ENCODE results near the gene PHKA2.

The PHKA2 gene

GRCh38 chrX:18897611-18898010 is 86.3 kb downstream of the PHKA2 start:
- Histone ChIP-seq H3K36me3 (replicated peaks; ENCODE audit: low read depth, low read length) (no peaks in the 10 kb centered on the region), H3K27me3 (ENCODE audit: low read depth, low read length) (no peaks in the 10 kb centered on the region), H4K20me1 (ENCODE audit: insufficient read depth, low read length) (no peaks in the 10 kb centered on the region), H3K4me2 (ENCODE audit: low read length) (no peak overlapping the region), H3K27ac (ENCODE audit: low read length) (no peak overlapping the region), H3K4me3 (ENCODE audit: low read length) (no peak overlapping the region), H3K9ac (ENCODE audit: low read length) (no peak overlapping the region), H2AFZ (ENCODE audit: low read depth, low read length) (no peak overlapping the region), H3K79me2 (ENCODE audit: low read length) (no peaks in the 10 kb centered on the region), H3K4me1 (ENCODE audit: low read length) (no peaks in the 10 kb centered on the region), H3K9me3 (ENCODE audit: insufficient read depth, low read length) (no peaks in the 10 kb centered on the region)
- TF ChIP-seq, protein P1, sequence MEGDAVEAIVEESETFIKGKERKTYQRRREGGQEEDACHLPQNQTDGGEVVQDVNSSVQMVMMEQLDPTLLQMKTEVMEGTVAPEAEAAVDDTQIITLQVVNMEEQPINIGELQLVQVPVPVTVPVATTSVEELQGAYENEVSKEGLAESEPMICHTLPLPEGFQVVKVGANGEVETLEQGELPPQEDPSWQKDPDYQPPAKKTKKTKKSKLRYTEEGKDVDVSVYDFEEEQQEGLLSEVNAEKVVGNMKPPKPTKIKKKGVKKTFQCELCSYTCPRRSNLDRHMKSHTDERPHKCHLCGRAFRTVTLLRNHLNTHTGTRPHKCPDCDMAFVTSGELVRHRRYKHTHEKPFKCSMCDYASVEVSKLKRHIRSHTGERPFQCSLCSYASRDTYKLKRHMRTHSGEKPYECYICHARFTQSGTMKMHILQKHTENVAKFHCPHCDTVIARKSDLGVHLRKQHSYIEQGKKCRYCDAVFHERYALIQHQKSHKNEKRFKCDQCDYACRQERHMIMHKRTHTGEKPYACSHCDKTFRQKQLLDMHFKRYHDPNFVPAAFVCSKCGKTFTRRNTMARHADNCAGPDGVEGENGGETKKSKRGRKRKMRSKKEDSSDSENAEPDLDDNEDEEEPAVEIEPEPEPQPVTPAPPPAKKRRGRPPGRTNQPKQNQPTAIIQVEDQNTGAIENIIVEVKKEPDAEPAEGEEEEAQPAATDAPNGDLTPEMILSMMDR (IDR thresholded peaks at IDR 0.05; ENCODE audit: low read depth, low read length): no peak
- TF ChIP-seq EZH2phosphoT487 (IDR thresholded peaks at IDR 0.05; ENCODE audit: low read depth): no peak

DNA sequence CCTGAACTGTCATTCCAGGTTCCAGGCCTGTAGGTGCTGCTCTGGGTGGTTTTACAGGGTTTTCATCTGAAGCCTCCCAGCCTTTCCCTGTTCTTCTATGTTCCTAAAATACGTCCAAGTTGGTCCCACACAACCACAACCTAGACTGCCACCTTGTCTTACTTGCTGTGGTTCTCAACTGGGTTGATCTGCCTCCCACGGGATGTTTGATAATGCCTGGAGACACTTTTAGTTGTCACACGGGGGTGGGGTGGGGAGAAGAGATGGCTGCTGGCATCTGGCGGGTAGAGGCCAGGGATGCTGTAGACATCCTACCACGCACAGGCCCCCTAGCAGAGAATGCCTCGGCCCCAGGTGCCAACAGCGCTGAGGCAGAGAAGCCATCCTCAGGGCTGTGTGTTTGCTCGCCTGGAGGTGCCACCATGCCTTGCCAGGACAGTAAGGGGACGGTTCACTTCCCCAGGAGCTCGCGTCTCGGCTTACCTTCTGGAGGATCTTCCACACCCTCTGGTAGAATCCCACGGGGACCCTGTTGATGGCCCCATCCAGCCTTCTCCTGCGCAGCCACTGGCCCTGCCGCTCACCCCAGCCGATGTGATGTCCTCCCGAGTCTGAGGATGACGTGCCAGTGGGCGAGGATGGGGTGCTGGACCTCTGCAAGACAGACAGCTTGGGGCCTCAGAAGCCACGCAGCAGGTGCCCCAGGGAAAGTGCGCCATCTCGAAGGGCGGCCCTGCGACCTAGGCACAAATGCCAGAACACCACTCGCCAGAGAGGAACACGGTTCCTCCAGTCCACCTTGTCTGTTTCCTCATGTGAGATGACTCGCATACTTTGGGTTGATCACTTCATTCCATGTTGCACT is 87.0 kb downstream of the PHKA2 start:
- H3K9me3 ChIP-seq (ENCODE audit: insufficient read depth, low read length): no peaks in the 10 kb centered on the region
- no peaks in the 10 kb centered on the region for H4K20me1 ChIP-seq (ENCODE audit: insufficient read depth, low read length)
- TF ChIP-seq, protein P1 (IDR thresholded peaks at IDR 0.05; ENCODE audit: low read depth, low read length): no peak
- no peak for TF ChIP-seq EZH2phosphoT487 (IDR thresholded peaks at IDR 0.05; ENCODE audit: low read depth)
- no peak overlapping the region for H3K27ac ChIP-seq (ENCODE audit: low read length)
- H3K4me2 ChIP-seq (ENCODE audit: low read length): no peak overlapping the region
- no peaks in the 10 kb centered on the region for H3K36me3 ChIP-seq (replicated peaks; ENCODE audit: low read depth, low read length)
- no peaks in the 10 kb centered on the region for H3K27me3 ChIP-seq (ENCODE audit: low read depth, low read length)
- H3K79me2 ChIP-seq (ENCODE audit: low read length): no peaks in the 10 kb centered on the region
- H2AFZ ChIP-seq (ENCODE audit: low read depth, low read length): no peak overlapping the region
- no peak overlapping the region for H3K4me3 ChIP-seq (ENCODE audit: low read length)
- H3K4me1 ChIP-seq (ENCODE audit: low read length): no peaks in the 10 kb centered on the region
- H3K9ac ChIP-seq (ENCODE audit: low read length): no peak overlapping the region

- no peaks in the 10 kb centered on the region for H4K20me1 ChIP-seq (ENCODE audit: insufficient read depth, low read length)
- no peaks in the 10 kb centered on the region for H3K4me1 ChIP-seq (ENCODE audit: low read length)
- no peak overlapping the region for H3K27ac ChIP-seq (ENCODE audit: low read length)
- no peak overlapping the region for H3K9ac ChIP-seq (ENCODE audit: low read length)
- H3K4me3 ChIP-seq (ENCODE audit: low read length): no peak overlapping the region
- H3K79me2 ChIP-seq (ENCODE audit: low read length): no peaks in the 10 kb centered on the region
- no peaks in the 10 kb centered on the region for H3K9me3 ChIP-seq (ENCODE audit: insufficient read depth, low read length)
- TF ChIP-seq, protein P1 (IDR thresholded peaks at IDR 0.05; ENCODE audit: low read depth, low read length): no peak
- TF ChIP-seq EZH2phosphoT487 (IDR thresholded peaks at IDR 0.05; ENCODE audit: low read depth): no peak
- H3K27me3 ChIP-seq (ENCODE audit: low read depth, low read length): no peaks in the 10 kb centered on the region
- H3K36me3 ChIP-seq (replicated peaks; ENCODE audit: low read depth, low read length): no peaks in the 10 kb centered on the region
- H2AFZ ChIP-seq (ENCODE audit: low read depth, low read length): no peak overlapping the region
- no peak overlapping the region for H3K4me2 ChIP-seq (ENCODE audit: low read length)
Measured at GRCh38 chrX:18895189-18895951, 88.5 kb downstream of the PHKA2 start.

DNA sequence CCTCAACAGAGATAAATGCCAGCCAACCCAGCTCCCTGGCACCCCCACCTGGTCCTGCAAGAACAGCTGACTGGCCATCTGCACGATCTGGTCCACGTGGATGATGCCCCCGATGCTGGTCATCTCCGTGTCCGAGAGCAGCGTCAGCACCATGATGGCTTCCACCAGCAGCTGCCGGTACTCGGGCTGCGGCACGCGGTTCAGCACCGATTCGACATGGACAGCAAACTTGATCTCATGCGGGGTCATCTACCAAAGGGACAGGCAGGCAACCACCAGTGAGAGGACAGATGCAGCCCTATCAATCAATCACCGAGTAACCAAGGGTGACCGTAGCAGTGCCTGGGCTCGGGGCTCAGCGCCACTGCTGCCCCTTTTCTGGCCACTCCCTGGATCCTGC is 89.8 kb downstream of the PHKA2 start:
- Histone ChIP-seq H3K9ac (ENCODE audit: low read length) (no peak overlapping the region), H3K4me1 (ENCODE audit: low read length) (no peaks in the 10 kb centered on the region), H4K20me1 (ENCODE audit: insufficient read depth, low read length) (no peaks in the 10 kb centered on the region), H3K27me3 (ENCODE audit: low read depth, low read length) (no peaks in the 10 kb centered on the region), H3K79me2 (ENCODE audit: low read length) (no peaks in the 10 kb centered on the region), H3K4me3 (ENCODE audit: low read length) (no peak overlapping the region), H3K36me3 (replicated peaks; ENCODE audit: low read depth, low read length) (no peaks in the 10 kb centered on the region), H3K9me3 (ENCODE audit: insufficient read depth, low read length) (no peaks in the 10 kb centered on the region), H3K27ac (ENCODE audit: low read length) (no peak overlapping the region), H2AFZ (ENCODE audit: low read depth, low read length) (no peak overlapping the region), H3K4me2 (ENCODE audit: low read length) (no peak overlapping the region)
- TF ChIP-seq, protein P1 (IDR thresholded peaks at IDR 0.05; ENCODE audit: low read depth, low read length): no peak
- no peak for TF ChIP-seq EZH2phosphoT487 (IDR thresholded peaks at IDR 0.05; ENCODE audit: low read depth)

All from OCI-LY3 (cell line).